Measurements from ENCODE around the gene KRT15. TPM values are rescaled to one million over a fixed set of nuclear protein-coding genes. Genes with fewer than 3 reads are reported as not detected.

Gene KRT15
- total and polyA plus RNA-seq, 9 of the 15 experiments (the other 6 are each of a cell fraction or from before 2014, with no cell fraction given), result 0.28 to 4.4 (median 0.56) TPM

DNA sequence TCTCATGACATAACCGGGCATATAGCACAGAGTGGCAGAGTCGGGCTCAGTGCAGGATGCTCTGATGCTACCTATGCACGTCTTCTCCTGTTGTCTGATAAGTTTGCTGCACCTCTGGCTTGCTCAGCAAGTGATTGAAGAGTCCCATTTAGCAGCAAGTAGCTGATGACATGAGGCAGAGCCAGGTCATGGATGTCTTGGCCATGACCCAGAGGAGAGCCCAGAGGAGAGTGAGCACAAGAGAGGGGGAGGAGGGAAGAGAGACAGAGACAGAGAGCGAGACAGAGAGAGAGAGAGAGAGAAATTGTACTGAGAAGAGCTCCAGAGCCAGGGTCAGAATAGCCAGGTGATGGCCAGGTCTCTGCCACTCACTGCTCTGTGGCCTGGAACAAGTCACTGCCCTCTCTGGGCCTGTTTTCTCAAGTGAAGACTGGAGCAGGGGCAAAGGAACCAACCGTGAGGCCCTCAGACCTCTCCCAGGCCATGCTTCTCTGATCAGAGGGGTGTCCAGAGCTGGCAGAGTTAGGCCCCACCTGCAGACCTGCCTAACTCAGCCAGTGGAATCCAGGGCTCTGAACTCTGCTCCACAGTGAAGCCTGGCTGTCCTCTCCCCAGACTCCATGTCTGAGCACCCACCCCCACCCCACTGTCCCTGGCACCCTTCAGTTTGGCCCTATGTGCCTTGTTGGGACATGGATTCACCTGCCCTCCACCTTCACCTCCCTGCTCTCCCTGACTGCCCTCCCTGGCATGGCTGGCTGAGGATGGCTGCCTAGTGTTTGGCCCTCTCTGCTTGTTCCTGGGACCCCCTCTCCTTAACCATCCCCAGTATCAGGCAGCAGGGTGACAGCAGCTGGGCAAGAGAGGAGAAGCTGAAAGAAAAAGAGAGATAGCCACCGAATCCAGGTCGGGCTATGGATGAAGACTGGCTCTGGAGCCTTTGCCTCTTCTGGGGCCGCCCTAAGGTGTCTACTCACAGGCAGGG is 33.5 kb downstream of the KRT15 start (continued):
- TF ChIP-seq FOXM1 (IDR thresholded peaks at IDR 0.05; ENCODE audit: low read depth) (no peak), FOXM1 (CRISPR knock-in tag; IDR thresholded peaks at IDR 0.05; ENCODE audit: low read depth) (no peak), SMARCB1 (IDR thresholded peaks at IDR 0.05; ENCODE audit: insufficient read length, low read depth) (no peak), ZFP36 (IDR thresholded peaks at IDR 0.05; ENCODE audit: low read depth, low read length, partially characterized antibody) (no peak)

DNA sequence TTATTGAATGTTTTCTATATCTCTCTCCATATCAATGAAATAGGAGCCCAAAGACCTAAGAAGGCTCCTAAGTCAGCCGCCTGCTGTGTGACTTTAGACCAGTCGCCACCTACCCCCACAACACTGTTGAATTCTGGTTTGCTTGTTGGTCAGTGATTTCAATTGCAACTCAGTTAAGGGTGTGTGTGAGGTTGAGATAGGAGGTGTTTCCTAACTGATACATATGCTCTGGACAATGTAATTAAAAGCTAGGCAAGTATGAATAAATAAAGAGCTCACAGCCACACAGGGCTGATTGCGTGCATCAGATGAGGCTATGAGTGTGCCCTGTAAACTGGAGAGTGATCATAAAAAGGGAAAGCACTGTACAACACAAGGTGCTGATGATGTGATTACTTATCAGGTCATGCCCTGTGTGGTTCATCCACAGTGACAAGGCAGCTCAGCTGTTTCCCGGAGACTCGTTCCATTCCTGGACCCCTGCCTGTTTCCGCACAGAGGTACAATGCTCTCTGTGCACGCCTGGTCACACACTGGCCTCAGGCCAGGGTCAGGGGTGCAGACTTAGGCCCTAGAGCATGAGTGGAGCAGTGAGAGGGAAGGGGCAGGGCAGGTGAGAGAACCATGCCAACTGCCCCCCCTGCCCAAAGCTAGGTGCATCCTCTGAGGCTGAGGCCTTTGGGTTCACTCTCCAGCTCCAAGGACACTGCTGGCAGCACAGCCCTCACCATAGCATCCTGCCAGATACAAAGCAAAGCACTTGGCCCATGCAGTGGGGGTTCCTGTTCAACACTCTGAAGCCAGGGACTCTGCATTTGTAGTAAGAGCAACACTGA is 34.5 kb downstream of the KRT15 start:
- Histone ChIP-seq H3K79me2 (ENCODE audit: control insufficient read depth, insufficient read depth, low read length) (no peaks in the 10 kb centered on the region), H3K4me1 (replicated peaks in 1 of 2; ENCODE audit: control insufficient read depth in 2 of 2, insufficient read depth in 2 of 2, low read length in 2 of 2) (peaks cover 9 to 19% of the 10 kb centered on the region in 2 experiments; a peak in 4 of 5 replicates), H3K4me3 (no peak overlapping the region), H3K9me1 (ENCODE audit: control insufficient read depth, insufficient read depth, low read length) (no peaks in the 10 kb centered on the region), H3K36me3 (ENCODE audit: control insufficient read depth, insufficient read depth, low read length) (no peaks in the 10 kb centered on the region), H2AFZ (ENCODE audit: low read depth, low read length) (no peak overlapping the region), H3K9ac (ENCODE audit: insufficient read depth in 1 of 2, low read depth in 2 of 2, low read length in 2 of 2) (peak overlapping the region in 1 of 2 experiments; percentile 54; a peak in 2 of 4 replicates), H3K4me2 (ENCODE audit: insufficient read depth, low read length) (no peak overlapping the region), H3K9me3 (replicated peaks; ENCODE audit: control insufficient read depth, insufficient read depth, low read depth, low read length) (no peaks in the 10 kb centered on the region), H3K27me3 (ENCODE audit: control insufficient read depth in 2 of 2, insufficient read depth in 2 of 2, low read length in 2 of 2) (peaks cover 10 to 49% of the 10 kb centered on the region in 2 experiments; a peak in 3 of 5 replicates), H4K20me1 (replicated peaks; ENCODE audit: control insufficient read depth, insufficient read depth, low read length) (peaks cover 12% of the 10 kb centered on the region), H3K27ac (ENCODE audit: extremely low read depth, low read depth, low read length) (no peak overlapping the region)
- intact Hi-C loops (cut with micrococcal nuclease), result loop anchor here (10.0 kb wide), 1 partner anchor 181 kb away; no protein-coding TSS in a partner anchor
- POLR2A ChIA-PET, result interaction anchor here (1.0 to 2.3 kb wide), 3 partner anchors 21 to 65 kb away, joined by 3 to 6 read pairs (median 4); partner anchors contain the start of gene KRT19
- ATAC-seq (peak; percentile 47), DNase-seq (ENCODE audit: extremely low read depth in 1 of 4, low spot score in 3 of 4) (peak in 3 of 4 experiments; percentile 20 to 30 (median 23)), FAIRE-seq (peak; percentile 72)
- in situ Hi-C loops (cut with MboI), result no loop called here
- under 1% methylated on average over 7 of the region's 7 CpGs for WGBS (ENCODE audit: insufficient coverage, low coverage, missing lambda C conversion rate)
- CTCF ChIA-PET (ENCODE audit: low intra/inter-chr PET ratio), result interaction anchor here (0.8 kb wide), 1 partner anchor 65 kb away, joined by 3 read pairs; no protein-coding TSS in a partner anchor
- no peak for TF ChIP-seq EP400 (IDR thresholded peaks at IDR 0.05)
- peak; percentile 34; the same call in 1 of the 2 replicates for TF ChIP-seq TCF3 (CRISPR knock-in tag; IDR thresholded peaks at IDR 0.05)
- peak; percentile 56 for TF ChIP-seq TEAD4 (IDR thresholded peaks at IDR 0.05; ENCODE audit: low read length)
- TF ChIP-seq TEAD4 (CRISPR knock-in tag; IDR thresholded peaks at IDR 0.05; ENCODE audit: borderline replicate concordance), result no peak
- 0 out of 2 replicates have a peak, but pooled peaks have one; percentile 13 for TF ChIP-seq NFE2 (IDR thresholded peaks at IDR 0.05; ENCODE audit: low read depth)
- peak; percentile 17; the same call in 1 of the 2 replicates for TF ChIP-seq KLF16 (IDR thresholded peaks at IDR 0.05)
- 0 out of 2 replicates have a peak, but pooled peaks have one; percentile 2 for TF ChIP-seq ZNF316 (IDR thresholded peaks at IDR 0.05)
- TF ChIP-seq CTBP1 (IDR thresholded peaks at IDR 0.05; ENCODE audit: borderline replicate concordance), result peak; percentile 26; the same call in 1 of the 2 replicates
- TF ChIP-seq CBFA2T3 (IDR thresholded peaks at IDR 0.05), result peak; percentile 82
- TF ChIP-seq KDM1A (IDR thresholded peaks at IDR 0.05), result peak; percentile 82 to 86
- peak; percentile 57 for TF ChIP-seq CBFA2T2 (conservative IDR thresholded peaks at IDR 0.05)
- peak; percentile 36; the same call in 1 of the 2 replicates for TF ChIP-seq NCOR1 (IDR thresholded peaks at IDR 0.05)
- TF ChIP-seq TAL1 (IDR thresholded peaks at IDR 0.05), result peak; percentile 43
- no peak for TF ChIP-seq MED1 (CRISPR knock-in tag; IDR thresholded peaks at IDR 0.05; ENCODE audit: borderline replicate concordance)
- peak; percentile 41 for TF ChIP-seq ARID1B (IDR thresholded peaks at IDR 0.05)
- TF ChIP-seq, protein P1, sequence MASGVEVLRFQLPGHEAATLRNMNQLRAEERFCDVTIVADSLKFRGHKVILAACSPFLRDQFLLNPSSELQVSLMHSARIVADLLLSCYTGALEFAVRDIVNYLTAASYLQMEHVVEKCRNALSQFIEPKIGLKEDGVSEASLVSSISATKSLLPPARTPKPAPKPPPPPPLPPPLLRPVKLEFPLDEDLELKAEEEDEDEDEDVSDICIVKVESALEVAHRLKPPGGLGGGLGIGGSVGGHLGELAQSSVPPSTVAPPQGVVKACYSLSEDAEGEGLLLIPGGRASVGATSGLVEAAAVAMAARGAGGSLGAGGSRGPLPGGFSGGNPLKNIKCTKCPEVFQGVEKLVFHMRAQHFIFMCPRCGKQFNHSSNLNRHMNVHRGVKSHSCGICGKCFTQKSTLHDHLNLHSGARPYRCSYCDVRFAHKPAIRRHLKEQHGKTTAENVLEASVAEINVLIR (CRISPR knock-in tag; IDR thresholded peaks at IDR 0.05), result no peak
- 0 out of 2 replicates have a peak, but pooled peaks have one; percentile 15 for TF ChIP-seq DPF2 (IDR thresholded peaks at IDR 0.05)
- no TSS peak for BruUV-seq (replicated peaks)
